GM20431 (cell line): ENCODE measurements around the gene RBBP8NL.

Source experiments
- in situ Hi-C: fragments of 300-500 bp; cut with MseI, MboI; formaldehyde crosslinking; loops from one replicate; pipeline ENCODE4 v1.15.0; 2020; ENCODE audit warnings: low sequenced_read_pairs; ENCODE audit not compliant: unreplicated experiment

Gene RBBP8NL

DNA sequence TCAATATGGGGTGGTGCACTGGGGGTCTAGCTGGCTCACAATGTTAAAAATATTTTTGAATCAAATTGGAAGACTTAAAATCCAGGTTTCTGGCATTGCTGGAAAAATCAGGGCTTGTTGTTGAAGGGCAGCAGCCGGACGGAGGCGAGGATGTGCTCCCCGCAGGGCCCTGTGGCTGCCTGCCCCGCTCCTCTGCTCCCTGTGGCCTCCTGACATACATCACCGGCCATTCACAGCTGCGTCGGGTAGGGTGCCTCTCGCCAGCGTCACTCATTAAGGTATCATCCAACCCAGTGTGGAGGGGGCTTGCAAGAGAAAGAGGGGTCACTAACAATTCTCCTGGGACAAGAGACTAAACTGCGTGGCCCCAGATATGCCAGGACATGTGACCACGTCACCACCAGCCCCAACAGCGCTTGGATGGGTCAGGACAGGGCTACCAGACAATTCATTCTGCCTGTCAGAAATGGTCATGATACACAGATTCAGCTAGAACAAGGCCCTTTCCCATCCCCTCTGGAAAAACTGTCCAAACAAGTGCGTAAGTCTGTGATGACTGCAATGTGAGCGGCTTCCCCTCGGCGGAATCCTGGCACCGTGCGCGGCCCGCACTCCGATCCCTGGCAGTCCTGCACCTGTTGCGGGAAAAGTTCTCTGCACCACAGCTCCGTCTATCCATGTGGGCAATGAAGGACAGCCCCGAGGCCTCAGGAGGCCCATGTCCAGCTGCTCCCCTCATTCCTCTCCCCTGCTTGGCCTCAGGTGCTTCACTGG lies 36.5 kb upstream of the RBBP8NL start:
- in situ Hi-C loops, result no loop called here

DNA sequence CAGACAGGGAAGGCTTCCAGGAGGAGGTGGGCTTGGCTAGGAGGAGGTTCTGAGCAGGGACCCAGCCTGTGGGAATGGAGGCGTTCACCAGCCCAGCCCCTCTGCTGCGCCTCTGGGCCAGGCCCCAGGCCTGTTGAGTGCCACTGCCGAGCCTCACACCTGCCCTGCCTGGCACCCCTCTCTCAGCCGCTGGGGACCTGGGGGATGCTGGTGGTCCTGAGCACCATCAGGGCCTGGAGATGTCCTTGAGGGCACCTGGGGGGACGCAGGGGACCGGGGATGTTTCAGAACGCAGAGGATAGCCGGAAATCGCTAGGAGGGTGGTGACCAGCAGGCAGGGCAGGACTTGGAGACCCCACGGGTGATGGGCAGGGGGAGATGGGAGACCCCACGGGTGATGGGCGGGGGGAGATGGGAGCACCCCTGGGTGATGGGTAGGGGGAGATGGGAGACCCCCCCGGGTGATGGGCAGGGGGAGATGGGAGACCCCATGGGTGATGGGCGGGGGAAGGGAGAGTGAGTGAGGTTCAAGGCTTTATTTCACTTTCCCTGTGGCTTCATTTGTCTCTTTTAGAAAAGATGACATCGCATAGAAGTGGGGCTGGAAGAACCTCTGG lies 35.7 kb upstream of the RBBP8NL start:
- in situ Hi-C loops, result no loop called here

DNA sequence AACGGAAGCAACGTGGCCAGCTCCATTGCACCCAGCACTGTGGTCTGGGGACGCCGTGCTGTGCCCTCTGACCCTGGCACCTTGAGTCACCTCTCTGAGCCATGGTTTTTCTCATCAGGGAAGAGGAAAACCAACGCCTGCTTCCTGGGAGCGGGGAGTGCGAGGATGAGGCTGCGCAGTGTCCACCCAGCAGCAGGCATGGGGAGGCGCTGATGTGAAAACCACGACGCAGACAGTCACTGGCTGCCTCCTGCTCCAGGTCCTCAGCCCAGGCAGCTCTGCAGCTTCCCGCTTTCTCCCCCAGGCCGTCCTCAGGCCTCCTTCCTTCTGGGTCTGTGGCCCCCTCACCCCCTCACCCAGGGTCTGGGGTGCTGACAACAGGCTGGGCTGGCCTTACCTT lies 34.5 kb upstream of the RBBP8NL start:
- in situ Hi-C loops, result no loop called here

DNA sequence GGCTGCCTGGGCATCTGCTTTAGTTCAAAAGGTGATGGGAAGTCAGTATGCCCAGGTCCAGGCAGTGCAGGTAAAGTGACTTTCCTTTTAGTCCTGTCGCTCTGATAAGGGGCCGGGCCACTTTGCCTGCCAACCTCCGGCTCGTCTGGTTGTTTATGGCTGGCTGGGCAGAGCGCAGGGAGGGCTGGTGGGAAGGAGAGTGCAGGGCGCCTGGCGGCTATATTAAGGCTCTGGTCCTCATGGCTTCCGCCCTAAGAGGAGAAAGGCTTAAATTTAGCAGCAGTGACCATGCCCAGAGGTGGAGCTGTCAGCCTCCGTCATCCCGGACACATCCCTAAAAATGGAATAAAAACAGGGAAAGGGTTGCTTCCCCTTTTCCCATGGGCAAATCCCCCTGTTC lies 33.8 kb upstream of the RBBP8NL start:
- in situ Hi-C loops, result no loop called here

DNA sequence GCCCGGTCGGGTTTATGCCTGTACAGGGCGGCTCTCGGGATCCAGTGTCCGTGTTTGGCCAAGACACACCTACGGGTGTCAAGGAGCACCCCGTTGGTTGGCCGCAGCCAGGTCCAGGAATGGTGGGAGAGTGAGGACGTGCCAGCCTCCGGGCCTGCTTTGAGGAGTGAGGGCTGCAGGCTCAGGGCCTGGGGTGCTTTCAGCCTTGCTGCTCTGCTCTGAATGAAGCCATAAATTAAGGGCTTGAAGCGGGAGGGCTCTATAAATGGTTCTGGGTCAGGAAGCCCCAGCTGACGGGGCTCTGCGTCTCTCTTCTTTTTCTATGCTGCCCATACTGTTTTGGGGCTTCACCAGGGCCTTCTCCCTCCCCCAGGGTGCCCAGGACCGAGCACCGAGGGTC lies 33.3 kb upstream of the RBBP8NL start:
- in situ Hi-C loops, result no loop called here

DNA sequence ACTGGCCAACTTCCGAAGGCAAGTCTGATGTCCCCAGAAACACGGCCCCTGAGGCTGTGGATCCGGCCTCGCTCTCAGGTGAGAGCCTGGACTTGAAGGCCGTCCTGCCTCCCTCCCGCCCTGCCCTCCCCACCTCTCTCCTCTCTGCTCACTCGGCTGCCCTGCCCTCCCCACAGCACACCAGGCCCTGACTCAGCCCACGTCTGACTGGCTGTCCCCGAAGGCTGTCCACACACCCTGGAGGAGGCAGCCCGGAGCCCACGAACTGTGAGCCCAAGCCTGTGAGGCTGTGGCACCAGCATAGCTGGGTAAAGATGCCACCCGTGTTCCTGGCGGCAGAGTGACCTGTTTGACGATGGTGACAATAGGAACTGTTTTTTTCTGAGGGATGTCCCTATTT lies 32.1 kb upstream of the RBBP8NL start:
- in situ Hi-C loops, result no loop called here

DNA sequence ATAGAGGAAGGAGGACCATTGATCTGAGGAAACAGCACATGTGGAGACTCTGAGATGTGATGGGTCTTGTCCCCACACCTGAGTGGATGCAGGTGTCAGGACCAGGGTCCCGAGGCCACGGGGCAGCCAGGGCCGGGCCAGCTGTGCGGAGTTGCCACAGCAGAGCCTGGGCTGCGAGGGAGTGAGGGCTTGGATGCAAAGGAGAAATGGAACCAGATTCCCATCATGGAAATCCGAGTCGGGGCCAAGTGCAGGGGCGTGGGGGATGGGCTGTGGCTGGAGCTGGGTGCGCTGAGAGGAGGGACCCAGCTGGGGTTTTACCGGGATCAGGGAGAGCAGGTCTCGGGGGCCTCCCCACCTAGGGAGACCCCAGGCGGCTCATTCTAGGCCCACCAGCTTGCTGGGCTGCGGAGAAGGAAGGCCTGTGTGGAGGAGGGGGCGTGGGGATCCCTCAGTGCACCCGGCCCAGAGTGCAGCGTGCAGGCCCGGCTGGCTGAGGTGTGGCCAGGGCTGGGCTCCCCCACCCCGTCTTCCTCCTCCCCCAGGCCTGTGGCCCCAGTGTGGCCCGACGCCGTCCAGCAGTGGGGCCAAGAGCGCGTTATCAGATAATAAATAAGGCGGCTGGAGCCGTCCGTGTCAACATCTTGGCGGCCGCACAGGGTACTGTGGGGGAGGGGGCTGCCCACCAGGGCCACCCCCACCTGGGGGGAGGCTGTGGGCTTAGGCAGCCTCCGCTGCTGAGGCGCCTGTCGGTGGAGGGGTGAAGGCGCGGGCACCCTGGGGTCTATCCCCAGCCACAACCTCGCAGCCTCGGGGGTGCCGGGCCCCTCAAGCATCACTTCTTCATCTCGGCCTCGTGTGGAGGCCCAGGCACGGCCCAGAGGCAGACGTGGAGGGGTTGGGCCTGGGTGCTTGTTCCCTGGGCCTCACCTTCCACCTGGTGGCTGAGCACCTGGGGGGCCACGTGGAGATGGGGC lies 31.2 kb upstream of the RBBP8NL start:
- in situ Hi-C loops, result no loop called here

DNA sequence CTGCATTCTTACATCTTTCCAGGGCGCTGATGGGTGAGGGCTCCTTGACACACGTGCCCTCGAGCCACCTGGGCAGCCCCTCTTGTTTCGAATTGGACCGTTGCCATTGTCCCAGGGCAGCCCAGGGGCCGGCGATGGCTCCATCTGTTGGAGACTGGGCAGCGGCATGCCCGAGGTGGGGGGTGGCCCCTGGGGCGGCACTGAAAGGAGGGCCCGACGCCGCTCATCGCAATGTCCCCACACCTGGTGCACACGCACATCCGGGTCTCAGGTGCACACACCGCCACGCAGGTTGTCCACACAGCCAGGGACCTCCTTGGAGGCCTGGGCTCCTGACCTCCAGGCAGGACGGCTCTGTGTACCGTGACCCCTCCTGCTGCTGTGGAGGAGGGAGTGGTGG lies 30.5 kb upstream of the RBBP8NL start:
- in situ Hi-C loops, result no loop called here

DNA sequence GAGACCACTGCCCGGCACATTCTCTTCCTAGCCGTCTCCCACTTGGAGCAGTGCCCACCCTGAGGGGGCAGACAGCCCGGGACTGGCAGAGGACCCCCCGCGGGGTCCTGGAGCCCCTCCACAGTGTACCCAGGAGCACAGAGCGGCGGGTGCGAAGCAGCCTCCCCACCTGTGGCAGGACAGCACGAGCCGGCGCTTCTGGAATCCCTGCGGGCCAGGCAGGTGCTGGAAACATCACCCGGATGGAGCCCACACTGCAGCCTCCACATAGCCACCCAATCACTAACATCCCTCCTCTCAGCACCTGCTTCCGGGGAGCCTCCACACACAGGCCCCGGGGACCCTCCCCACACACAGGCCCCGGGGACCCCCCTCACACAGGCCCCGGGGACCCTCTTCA lies 29.8 kb upstream of the RBBP8NL start:
- in situ Hi-C loops, result no loop called here

DNA sequence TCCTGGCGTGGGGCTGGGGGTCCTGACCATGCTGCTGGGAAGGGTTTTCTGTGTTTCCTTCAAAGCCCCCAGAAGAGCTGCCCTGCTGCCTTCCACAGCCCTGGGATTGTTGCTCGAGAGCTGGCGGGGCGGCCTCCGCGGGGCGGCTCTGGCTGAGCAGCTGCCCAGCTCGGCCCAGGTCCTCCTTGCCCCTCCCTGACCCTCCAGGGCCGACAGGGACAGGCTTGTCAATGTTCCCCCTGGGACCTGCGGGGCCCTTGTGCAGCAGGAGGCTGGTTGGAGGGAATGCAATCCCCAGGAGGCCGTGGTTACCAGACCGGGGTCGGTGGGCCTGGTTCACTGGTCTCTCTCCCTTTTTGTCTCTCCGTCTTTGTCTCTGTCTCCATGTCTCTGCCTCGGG lies 28.6 kb upstream of the RBBP8NL start:
- in situ Hi-C loops, result no loop called here

DNA sequence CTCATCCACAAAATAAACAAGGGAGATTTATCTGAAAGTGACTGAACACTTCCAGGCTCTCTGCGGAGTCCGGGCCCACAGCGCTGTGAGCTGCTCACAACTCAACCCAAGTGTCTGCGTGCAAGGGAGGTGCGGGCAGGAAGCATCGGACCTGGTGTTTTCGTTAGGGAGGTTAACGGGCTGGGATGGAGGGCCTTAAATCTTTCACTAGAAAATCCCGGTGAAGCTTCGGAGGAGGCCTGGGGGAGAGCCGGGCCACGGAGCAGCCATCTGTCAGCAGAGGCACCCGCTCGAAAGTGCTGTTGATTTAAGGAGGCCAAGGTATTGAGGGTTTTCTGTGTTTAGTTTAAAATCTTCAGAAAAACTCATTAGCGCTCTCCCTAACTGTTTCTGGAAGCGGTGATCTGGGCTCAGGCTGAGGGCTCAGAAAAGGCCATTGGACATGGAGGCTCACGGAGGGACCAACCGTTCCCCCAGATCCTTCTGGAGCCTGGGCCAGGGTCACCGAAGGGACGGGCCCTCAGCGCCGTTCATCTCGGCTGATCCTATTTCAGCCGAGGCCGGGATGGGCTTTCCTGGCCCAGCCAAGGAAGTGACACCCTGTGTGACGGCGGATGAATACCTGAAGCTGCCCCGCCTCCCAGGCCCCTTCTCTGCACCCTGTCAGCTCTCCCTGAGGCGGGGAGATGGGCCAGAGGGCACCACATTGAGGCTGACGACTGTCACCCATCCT lies 27.7 kb upstream of the RBBP8NL start:
- in situ Hi-C loops, result no loop called here

DNA sequence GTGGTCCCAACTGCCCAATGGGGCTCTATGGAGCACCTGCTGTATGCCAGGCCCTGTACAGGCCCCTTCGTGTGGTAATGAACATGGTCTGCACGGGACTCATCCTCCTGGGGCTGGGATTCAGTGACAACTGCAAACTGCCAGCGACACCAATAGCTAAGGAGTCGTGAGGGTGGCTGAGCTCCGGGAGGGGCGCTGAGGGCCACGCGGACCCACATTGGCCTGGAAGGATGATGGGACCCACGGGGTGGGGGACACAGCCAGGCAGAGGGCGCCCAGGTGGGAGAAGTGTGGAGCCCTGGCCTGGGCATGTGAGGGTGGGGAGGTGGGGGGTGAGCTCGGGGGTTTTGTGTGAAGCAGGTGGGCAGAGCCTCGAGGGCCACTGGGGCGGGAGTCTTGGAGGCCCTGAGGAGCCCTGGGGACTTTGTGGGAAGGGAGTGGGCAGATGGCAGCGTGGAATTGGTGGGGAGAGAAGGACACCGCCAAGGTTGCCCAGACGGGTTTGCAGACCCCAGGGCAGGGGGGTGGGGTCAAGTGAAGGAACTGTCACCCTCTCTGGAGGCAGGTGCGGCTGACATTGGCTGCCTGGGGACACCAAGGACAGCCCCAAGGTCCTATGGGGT lies 26.0 kb upstream of the RBBP8NL start:
- in situ Hi-C loops, result no loop called here

DNA sequence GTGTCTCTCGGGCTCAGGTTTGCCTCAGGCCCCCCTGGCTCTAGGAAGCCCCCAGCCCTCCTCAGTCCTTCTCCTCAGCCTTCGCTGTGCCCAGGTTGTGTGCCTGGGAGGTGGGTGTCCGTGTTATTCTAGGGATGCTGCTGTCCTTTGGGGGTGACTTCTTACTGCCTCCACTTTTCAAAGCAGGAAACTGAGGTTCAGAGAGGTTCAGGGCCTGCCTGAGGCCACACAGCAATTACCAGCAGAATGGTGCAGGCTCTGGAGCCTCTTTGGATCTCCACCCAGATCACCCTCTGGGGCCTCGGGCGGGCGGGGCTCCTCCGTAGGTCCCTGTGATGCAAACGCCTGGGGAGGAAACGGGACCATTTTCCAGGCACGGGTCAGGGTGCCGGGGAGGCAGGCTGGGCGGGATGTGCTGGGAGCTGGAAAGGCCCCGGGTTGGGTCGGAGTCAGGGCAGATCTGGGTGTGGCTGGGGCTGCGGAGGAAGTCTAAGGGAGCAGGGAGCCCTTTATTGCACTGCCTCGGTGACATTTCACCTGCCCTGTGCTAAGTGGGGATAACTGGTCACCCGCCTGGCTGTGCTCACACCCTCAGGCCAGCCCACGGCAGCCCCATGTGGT lies 25.2 kb upstream of the RBBP8NL start:
- in situ Hi-C loops, result no loop called here

DNA sequence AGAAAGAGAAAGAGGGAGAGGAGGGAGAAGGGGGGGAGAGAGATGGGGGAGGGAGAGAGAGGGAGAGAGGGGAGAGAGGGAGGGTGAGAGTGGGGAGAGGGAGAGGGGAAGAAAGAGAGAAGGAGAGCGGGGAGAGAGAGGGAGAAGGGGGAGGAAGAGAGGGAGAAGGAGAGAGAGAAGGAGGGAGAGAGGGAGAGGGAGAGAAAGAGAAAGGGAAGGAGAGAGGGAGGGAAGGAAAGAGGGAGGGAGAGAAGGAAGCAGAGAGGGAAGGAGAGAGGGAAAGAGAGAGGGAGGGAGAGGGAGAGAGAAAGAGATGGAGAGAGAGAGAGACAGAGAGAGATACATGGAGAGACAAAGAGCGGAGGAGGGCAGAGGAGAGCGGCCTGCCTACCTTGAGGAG lies 24.6 kb upstream of the RBBP8NL start:
- in situ Hi-C loops, result no loop called here

DNA sequence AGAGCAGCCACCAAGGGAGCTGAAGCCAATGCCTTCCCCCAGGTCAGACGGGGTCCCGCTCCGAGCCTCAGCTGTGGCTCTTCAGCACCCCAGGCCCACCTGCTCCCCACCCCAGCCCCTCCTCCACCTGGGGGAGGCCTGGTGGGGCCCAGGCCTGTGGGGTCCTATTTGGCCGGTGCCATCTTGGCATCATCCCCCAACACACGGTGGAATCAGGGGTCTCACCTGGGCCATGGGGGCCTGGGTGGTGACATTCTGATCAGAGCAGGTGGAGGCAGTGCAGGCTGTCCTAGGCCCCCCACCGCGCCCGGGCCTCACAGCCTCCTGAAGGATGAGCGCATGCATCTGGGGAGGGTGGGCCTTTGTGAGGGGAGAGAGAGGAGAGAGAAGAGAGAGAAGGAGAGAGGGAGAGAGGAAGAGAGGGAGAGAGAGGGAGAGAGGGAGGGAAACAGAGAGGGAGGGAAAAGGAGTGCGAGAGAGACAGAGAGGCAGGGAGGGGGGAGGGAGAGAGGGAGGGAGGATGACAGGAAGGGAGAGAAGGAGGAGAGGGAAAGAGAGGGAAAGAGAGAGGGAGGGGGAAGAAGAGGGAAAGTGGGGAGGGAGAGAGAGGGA lies 23.9 kb upstream of the RBBP8NL start:
- in situ Hi-C loops, result no loop called here

DNA sequence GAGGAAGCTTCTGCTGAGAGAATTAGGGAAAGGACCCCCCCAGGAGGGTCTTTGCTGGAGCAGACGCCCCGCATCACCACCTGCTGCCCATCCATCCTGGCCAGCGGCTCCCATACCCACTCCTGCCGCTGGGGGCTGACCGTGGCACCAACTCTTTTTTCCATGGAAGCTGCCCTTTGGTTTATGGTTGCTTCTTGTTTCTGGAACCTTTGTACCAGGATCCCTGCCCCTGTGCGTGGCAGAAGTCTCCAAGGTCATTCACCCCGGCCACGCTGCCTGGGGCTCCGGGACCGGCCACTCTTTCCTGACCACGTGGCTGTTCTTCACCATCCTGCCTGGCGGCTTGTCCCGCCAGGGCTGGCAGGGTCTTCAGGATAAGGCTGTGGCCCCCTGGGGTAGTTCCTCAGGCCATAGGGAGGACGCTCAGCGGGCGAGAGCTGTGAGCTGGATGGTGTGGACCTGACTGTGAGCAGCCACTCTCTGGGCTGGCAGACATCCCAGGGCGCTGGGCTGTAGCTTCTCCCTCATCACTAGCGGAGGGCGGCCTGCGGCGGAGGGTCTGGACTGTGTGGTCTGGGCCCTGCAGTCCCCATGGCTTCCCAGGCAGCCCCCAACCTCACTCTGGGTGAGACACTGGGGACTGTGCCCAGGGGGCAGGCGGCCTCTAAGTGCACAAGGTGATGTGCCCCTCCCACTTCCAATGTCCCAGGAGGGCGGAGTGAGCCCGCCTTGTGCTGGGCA lies 22.8 kb upstream of the RBBP8NL start:
- in situ Hi-C loops, result no loop called here

DNA sequence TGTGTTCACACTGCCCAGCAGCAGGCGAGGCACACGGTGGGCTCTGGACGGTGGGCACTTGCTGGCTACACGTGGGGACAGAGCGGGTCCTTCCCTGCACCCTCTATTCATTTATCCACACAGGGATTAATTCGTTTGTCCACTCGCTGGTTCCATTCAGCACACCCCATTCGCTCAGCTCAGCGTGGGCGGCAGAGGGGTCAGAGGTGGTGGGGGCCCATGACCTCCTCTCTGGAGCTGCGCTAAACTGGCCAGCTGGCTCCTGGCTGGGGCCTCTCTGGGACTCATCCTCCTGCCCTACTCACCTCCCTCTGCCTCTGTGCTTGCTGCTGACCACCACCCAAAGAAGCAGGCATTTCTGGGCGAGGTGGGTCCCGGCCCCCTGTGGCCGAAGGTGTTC lies 21.4 kb upstream of the RBBP8NL start:
- in situ Hi-C loops, result no loop called here

DNA sequence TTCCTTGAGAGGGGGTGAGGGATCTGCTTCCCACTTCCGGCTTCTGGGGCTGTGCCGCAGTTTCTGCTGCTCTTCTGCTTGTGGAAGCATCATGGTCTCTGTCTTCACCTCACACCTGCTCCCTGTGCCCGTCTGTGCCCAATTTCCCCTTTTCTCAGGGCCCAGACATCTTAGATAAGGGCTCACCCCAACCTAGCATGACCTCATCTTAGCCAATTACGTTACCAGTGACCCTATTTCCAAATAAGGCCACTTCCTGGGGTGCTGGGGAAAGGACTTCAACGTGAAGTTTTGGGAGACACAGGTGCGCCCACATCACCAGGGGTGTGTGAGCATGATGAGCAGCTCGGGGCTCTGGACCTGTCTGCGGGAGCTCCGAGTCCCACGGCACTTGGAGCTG lies 20.7 kb upstream of the RBBP8NL start:
- in situ Hi-C loops, result no loop called here
